OCI-LY1 (cell line): ENCODE measurements around the gene REST.

Source experiments
- H2AFZ ChIP-seq: fragments of 200-600 bp; sonication (generic), shearing (Covaris generic); 2 replicates; pipeline ENCODE4 v1.6.0; 2014; ENCODE audit warnings: antibody characterized with exemption, mild to moderate bottlenecking, low read length
- H3F3A ChIP-seq: fragments of 200-600 bp; sonication (generic), shearing (Covaris generic); 2 replicates; pipeline ENCODE4 v1.6.0; 2014; ENCODE audit warnings: mild to moderate bottlenecking, antibody characterized with exemption, low read length, moderate library complexity; ENCODE audit not compliant: insufficient read depth
- H3K27ac ChIP-seq: fragments of 200-600 bp; sonication (generic); 2 replicates; pipeline ENCODE4 v1.5.1; 2014; ENCODE audit warnings: low read length, mixed run types, mild to moderate bottlenecking, low read depth; ENCODE audit not compliant: poor library complexity, severe bottlenecking
- H3K27me3 ChIP-seq: fragments of 200-600 bp; sonication (generic); 2 replicates; pipeline ENCODE4 v1.6.0; 2014; ENCODE audit warnings: antibody characterized with exemption, mild to moderate bottlenecking, low read length, moderate library complexity; ENCODE audit not compliant: insufficient read depth
- H3K36me3 ChIP-seq: fragments of 200-600 bp; sonication (generic); 2 replicates; pipeline ENCODE4 v1.6.1; 2014; ENCODE audit warnings: mild to moderate bottlenecking, antibody characterized with exemption, low read length, moderate library complexity, mixed read lengths; ENCODE audit not compliant: insufficient read depth
- H3K4me1 ChIP-seq: fragments of 200-600 bp; sonication (generic); 2 replicates; pipeline ENCODE4 v1.5.1; 2014; ENCODE audit warnings: mild to moderate bottlenecking, low read length, moderate library complexity; ENCODE audit not compliant: insufficient read depth, severe bottlenecking
- H3K4me2 ChIP-seq: fragments of 200-600 bp; sonication (generic), shearing (Covaris generic); 2 replicates; pipeline ENCODE4 v1.6.1; 2014; ENCODE audit warnings: low read length
- H3K4me3 ChIP-seq: fragments of 200-600 bp; sonication (generic); 2 replicates; pipeline ENCODE4 v1.5.1; 2014; ENCODE audit warnings: low read length, low read depth, mild to moderate bottlenecking, mixed read lengths; ENCODE audit not compliant: poor library complexity, severe bottlenecking
- H3K79me2 ChIP-seq: fragments of 200-600 bp; shearing (Covaris generic); 2 replicates; pipeline ENCODE4 v1.6.1; 2016; ENCODE audit warnings: mixed run types, low read length, mixed read lengths; ENCODE audit not compliant: insufficient read depth
- H3K9ac ChIP-seq: fragments of 200-600 bp; sonication (generic), shearing (Covaris generic); 2 replicates; pipeline ENCODE4 v1.6.1; 2014; ENCODE audit warnings: mild to moderate bottlenecking, low read length, mixed read lengths
- H3K9me2 ChIP-seq: fragments of 200-600 bp; sonication (generic), shearing (Covaris generic); 2 replicates; pipeline ENCODE4 v1.6.1; 2014; ENCODE audit warnings: low read depth, mild to moderate bottlenecking, low read length, mixed read lengths
- H3K9me3 ChIP-seq: fragments of 200-600 bp; shearing (Covaris generic); 2 replicates; pipeline ENCODE4 v1.6.1; 2014; ENCODE audit warnings: low read length, mixed read lengths
- H4K20me1 ChIP-seq: fragments of 200-600 bp; sonication (generic), shearing (Covaris generic); 2 replicates; pipeline ENCODE4 v1.6.0; 2016; ENCODE audit warnings: mild to moderate bottlenecking, low read length; ENCODE audit not compliant: insufficient read depth
- EZH2 ChIP-seq: fragments of 200-600 bp; sonication (generic), shearing (Covaris generic); IDR thresholded peaks from 2 replicates; pipeline ENCODE4 v1.8.0; 2017; ENCODE audit warnings: borderline replicate concordance, mixed run types, mild to moderate bottlenecking, antibody characterized with exemption, low read length, moderate library complexity, mixed read lengths
- TF ChIP-seq, protein P1 (sequence below): fragments of 200-600 bp; sonication (generic), shearing (Covaris generic); IDR thresholded peaks from 2 replicates; pipeline ENCODE4 v1.5.1; 2017; ENCODE audit warnings: mild to moderate bottlenecking, antibody characterized with exemption, low read length, moderate library complexity, mixed read lengths

REST gene

GRCh38 chr4:56927196-56927595 is 19.5 kb downstream of the REST start:
- no peaks in the 10 kb centered on the region for H3K9me2 ChIP-seq
- H3K4me3 ChIP-seq = no peak overlapping the region
- H3K27me3 ChIP-seq = no peaks in the 10 kb centered on the region
- TF ChIP-seq EZH2 = no peak
- TF ChIP-seq, protein P1, sequence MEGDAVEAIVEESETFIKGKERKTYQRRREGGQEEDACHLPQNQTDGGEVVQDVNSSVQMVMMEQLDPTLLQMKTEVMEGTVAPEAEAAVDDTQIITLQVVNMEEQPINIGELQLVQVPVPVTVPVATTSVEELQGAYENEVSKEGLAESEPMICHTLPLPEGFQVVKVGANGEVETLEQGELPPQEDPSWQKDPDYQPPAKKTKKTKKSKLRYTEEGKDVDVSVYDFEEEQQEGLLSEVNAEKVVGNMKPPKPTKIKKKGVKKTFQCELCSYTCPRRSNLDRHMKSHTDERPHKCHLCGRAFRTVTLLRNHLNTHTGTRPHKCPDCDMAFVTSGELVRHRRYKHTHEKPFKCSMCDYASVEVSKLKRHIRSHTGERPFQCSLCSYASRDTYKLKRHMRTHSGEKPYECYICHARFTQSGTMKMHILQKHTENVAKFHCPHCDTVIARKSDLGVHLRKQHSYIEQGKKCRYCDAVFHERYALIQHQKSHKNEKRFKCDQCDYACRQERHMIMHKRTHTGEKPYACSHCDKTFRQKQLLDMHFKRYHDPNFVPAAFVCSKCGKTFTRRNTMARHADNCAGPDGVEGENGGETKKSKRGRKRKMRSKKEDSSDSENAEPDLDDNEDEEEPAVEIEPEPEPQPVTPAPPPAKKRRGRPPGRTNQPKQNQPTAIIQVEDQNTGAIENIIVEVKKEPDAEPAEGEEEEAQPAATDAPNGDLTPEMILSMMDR = no peak
- no peak overlapping the region for H2AFZ ChIP-seq
- H3K4me2 ChIP-seq = no peak overlapping the region
- H3F3A ChIP-seq = no peaks in the 10 kb centered on the region
- H3K27ac ChIP-seq = no peak overlapping the region
- no peaks in the 10 kb centered on the region for H4K20me1 ChIP-seq
- H3K9me3 ChIP-seq = no peaks in the 10 kb centered on the region
- H3K9ac ChIP-seq = no peak overlapping the region
- no peaks in the 10 kb centered on the region for H3K79me2 ChIP-seq
- peaks cover 66% of the 10 kb centered on the region for H3K36me3 ChIP-seq
- no peaks in the 10 kb centered on the region for H3K4me1 ChIP-seq

- Histone ChIP-seq H3F3A (no peaks in the 10 kb centered on the region), H3K4me2 (no peak overlapping the region), H3K4me3 (no peak overlapping the region), H3K79me2 (no peaks in the 10 kb centered on the region), H2AFZ (no peak overlapping the region), H3K4me1 (no peaks in the 10 kb centered on the region), H3K9ac (no peak overlapping the region), H3K9me3 (no peaks in the 10 kb centered on the region), H3K27ac (no peak overlapping the region), H4K20me1 (no peaks in the 10 kb centered on the region), H3K27me3 (no peaks in the 10 kb centered on the region), H3K36me3 (peaks cover 59% of the 10 kb centered on the region), H3K9me2 (no peaks in the 10 kb centered on the region)
- TF ChIP-seq EZH2 = no peak
- TF ChIP-seq, protein P1 = no peak
Measured at GRCh38 chr4:56930638-56931037, 22.9 kb downstream of the REST start.

DNA sequence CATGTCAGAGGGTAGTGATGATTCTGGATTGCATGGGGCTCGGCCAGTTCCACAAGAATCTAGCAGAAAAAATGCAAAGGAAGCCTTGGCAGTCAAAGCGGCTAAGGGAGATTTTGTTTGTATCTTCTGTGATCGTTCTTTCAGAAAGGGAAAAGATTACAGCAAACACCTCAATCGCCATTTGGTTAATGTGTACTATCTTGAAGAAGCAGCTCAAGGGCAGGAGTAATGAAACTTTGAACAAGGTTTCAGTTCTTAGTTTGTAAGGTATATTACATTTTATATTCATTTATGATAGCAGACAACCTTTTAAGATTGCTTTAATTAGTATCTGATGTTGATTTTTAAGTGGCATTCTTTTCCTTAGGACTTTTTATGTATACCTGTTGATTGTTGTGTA is 24.2 kb downstream of the REST start:
- Histone ChIP-seq H3K4me2 (no peak overlapping the region), H3F3A (no peaks in the 10 kb centered on the region), H3K27ac (no peak overlapping the region), H3K79me2 (no peaks in the 10 kb centered on the region), H3K4me1 (no peaks in the 10 kb centered on the region), H2AFZ (no peak overlapping the region), H3K9ac (no peak overlapping the region), H3K36me3 (peaks cover 59% of the 10 kb centered on the region), H3K9me3 (no peaks in the 10 kb centered on the region), H4K20me1 (no peaks in the 10 kb centered on the region), H3K4me3 (no peak overlapping the region), H3K9me2 (no peaks in the 10 kb centered on the region), H3K27me3 (no peaks in the 10 kb centered on the region)
- TF ChIP-seq, protein P1 = no peak
- TF ChIP-seq EZH2 = no peak
